ENCODE data around the gene CAMTA1.

- no peak for TF ChIP-seq CTCF (conservative IDR thresholded peaks at IDR 0.05; ENCODE audit: low read length)
- TF ChIP-seq EZH2phosphoT487 (IDR thresholded peaks at IDR 0.05; ENCODE audit: borderline replicate concordance, low read depth, low read length): no peak
Observed at GRCh38 chr1:7098641-7099040, 313.4 kb downstream of the CAMTA1 start.
